Calu3 (cell line): ENCODE data around the gene ARHGAP32. TPM values are rescaled to one million over a fixed set of nuclear protein-coding genes. Genes with fewer than 3 reads are reported as not detected.
"Not testable (repeated sequence)": the region's sequence is repeated elsewhere in the genome, so short reads cannot be mapped to it uniquely, and the experiment has no call there.

Experiments used
- BruUV-seq: library from RNA; stranded (reverse); fragments of 400-500 nt; replicated peaks from 2 replicates; lab custom pipeline; 2021; lab: Mats Ljungman, UMichigan
- CTCF ChIA-PET: fragments of 300-600 bp; sonication (Branson Sonifier 250); formaldehyde crosslinking; loops from one replicate; lab custom pipeline; 2022; ENCODE audit warnings: antibody characterized with exemption; lab: Charles Lee
- DNase-seq: peaks from one replicate; pipeline ENCODE4 v3.0.0; 2022
- H3K27ac Mint-ChIP-seq: one replicate; pipeline ENCODE4 v1.8.0; 2022; ENCODE audit warnings: mixed read lengths; ENCODE audit not compliant: unreplicated experiment
- H3K27me3 Mint-ChIP-seq: one replicate; pipeline ENCODE4 v1.8.0; 2022; ENCODE audit warnings: mixed read lengths; ENCODE audit not compliant: unreplicated experiment
- H3K36me3 Mint-ChIP-seq: one replicate; pipeline ENCODE4 v1.8.0; 2022; ENCODE audit warnings: mild to moderate bottlenecking, moderate library complexity, mixed read lengths; ENCODE audit not compliant: insufficient read depth, unreplicated experiment
- H3K4me1 Mint-ChIP-seq: one replicate; pipeline ENCODE4 v1.8.0; 2022; ENCODE audit warnings: mild to moderate bottlenecking, low read depth, mixed read lengths; ENCODE audit not compliant: unreplicated experiment
- H3K4me3 Mint-ChIP-seq: one replicate; pipeline ENCODE4 v1.8.0; 2022; ENCODE audit warnings: mild to moderate bottlenecking, low read depth, moderate library complexity, mixed read lengths; ENCODE audit not compliant: unreplicated experiment
- H3K9me3 Mint-ChIP-seq: one replicate; pipeline ENCODE4 v1.8.0; 2022; ENCODE audit warnings: low read depth, mixed read lengths; ENCODE audit not compliant: unreplicated experiment
- intact Hi-C: fragments of 100-400 bp; cut with micrococcal nuclease; formaldehyde crosslinking; loops from one replicate; pipeline ENCODE4 v1.10.0; 2022; ENCODE audit not compliant: unreplicated experiment
- total RNA-seq: library from RNA; stranded (reverse); gene quantifications from 2 replicates; pipeline ENCODE4 v1.2.3, GENCODE V29; 2022
- TF ChIP-seq, protein P1 (sequence below): fragments of 200-600 bp; IDR thresholded peaks from one replicate; pipeline ENCODE4 v1.8.0; 2022; ENCODE audit warnings: antibody characterized with exemption; ENCODE audit not compliant: unreplicated experiment

The ARHGAP32 gene
- total RNA-seq, 1 experiment from 2014 or later: 40.1 TPM

DNA sequence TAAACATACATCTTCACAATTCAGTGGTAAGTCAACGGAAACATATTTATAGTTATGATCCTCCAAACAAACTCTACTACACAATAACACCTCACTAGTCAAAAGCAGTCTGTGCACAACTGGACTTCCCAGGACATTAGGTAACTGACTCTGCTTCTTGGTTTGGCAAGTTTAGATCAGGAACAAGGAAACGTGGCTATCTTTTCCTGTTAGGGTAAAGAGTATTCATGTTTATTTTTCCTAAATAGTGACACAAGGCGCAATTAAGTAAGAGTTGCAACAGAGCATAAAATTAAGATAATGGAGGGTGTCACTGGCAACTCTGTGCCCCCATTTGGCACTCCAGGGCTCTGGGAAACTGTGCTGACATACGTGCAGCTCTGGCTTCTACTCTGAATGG, 179.2 kb downstream of the ARHGAP32 start:
- no peak for DNase-seq
- H3K27me3 Mint-ChIP-seq: no peaks in the 10 kb centered on the region
- CTCF ChIA-PET: no interaction called here
- H3K4me3 Mint-ChIP-seq: no peak overlapping the region
- TF ChIP-seq, protein P1, sequence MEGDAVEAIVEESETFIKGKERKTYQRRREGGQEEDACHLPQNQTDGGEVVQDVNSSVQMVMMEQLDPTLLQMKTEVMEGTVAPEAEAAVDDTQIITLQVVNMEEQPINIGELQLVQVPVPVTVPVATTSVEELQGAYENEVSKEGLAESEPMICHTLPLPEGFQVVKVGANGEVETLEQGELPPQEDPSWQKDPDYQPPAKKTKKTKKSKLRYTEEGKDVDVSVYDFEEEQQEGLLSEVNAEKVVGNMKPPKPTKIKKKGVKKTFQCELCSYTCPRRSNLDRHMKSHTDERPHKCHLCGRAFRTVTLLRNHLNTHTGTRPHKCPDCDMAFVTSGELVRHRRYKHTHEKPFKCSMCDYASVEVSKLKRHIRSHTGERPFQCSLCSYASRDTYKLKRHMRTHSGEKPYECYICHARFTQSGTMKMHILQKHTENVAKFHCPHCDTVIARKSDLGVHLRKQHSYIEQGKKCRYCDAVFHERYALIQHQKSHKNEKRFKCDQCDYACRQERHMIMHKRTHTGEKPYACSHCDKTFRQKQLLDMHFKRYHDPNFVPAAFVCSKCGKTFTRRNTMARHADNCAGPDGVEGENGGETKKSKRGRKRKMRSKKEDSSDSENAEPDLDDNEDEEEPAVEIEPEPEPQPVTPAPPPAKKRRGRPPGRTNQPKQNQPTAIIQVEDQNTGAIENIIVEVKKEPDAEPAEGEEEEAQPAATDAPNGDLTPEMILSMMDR: no peak
- peaks cover 8% of the 10 kb centered on the region for H3K4me1 Mint-ChIP-seq
- no peak overlapping the region for H3K27ac Mint-ChIP-seq
- intact Hi-C loops: no loop called here
- no TSS peak for BruUV-seq
- no peaks in the 10 kb centered on the region for H3K9me3 Mint-ChIP-seq
- no peaks in the 10 kb centered on the region for H3K36me3 Mint-ChIP-seq

DNA sequence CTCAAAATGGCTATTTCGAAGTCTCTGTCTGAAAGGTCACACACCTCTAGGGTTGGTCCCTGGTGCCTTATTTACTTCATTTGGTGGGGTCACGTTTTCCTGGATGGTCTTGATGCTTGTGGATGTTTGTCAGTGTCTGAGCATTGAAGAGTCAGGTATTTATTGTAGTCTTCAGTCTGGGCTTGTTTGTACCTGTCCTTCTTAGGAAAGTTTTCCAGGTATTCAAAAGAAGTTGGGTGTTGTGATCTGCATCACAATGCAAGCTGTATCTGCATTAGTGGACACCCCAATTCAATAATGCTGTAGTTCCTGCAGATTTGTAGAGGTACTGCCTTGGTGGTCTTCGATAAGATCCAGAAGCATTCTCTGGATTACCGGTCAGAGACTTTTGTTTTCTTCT, 186.0 kb downstream of the ARHGAP32 start:
- Mint-ChIP-seq H3K36me3 (no peaks in the 10 kb centered on the region), H3K9me3 (peaks cover 16% of the 10 kb centered on the region), H3K4me3 (no peak overlapping the region), H3K4me1 (no peaks in the 10 kb centered on the region), H3K27ac (no peak overlapping the region), H3K27me3 (no peaks in the 10 kb centered on the region)
- CTCF ChIA-PET: interaction anchor here (0.6 kb wide), 1 partner anchor 217 kb away, joined by 3 read pairs; no protein-coding TSS in a partner anchor
- intact Hi-C loops: no loop called here
- TF ChIP-seq, protein P1: no peak
- DNase-seq: no peak
- BruUV-seq: no TSS peak

DNA sequence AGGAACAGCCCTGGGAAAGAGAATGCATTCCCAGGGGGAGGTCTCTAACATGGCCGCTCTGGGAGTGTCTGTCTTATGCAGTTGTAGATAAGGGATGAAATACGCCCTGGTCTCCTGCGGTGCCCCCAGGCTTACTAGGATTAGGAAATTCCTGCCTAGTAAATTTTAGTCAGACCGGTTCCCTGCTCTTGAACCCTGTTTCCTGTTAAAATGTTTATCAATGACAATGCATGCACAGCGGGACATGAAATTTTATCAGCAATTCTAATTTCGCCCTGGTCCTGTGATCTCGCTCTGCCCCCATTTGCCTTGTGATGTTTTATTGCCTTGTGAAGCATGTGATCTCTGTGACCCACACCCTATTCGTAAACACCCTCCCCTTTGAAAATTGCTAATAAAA, 193.0 kb downstream of the ARHGAP32 start:
- H3K9me3 Mint-ChIP-seq, H3K27me3 Mint-ChIP-seq, H3K4me1 Mint-ChIP-seq, CTCF ChIA-PET, BruUV-seq, intact Hi-C loops, H3K36me3 Mint-ChIP-seq, H3K4me3 Mint-ChIP-seq, H3K27ac Mint-ChIP-seq, DNase-seq: not testable (repeated sequence)

DNA sequence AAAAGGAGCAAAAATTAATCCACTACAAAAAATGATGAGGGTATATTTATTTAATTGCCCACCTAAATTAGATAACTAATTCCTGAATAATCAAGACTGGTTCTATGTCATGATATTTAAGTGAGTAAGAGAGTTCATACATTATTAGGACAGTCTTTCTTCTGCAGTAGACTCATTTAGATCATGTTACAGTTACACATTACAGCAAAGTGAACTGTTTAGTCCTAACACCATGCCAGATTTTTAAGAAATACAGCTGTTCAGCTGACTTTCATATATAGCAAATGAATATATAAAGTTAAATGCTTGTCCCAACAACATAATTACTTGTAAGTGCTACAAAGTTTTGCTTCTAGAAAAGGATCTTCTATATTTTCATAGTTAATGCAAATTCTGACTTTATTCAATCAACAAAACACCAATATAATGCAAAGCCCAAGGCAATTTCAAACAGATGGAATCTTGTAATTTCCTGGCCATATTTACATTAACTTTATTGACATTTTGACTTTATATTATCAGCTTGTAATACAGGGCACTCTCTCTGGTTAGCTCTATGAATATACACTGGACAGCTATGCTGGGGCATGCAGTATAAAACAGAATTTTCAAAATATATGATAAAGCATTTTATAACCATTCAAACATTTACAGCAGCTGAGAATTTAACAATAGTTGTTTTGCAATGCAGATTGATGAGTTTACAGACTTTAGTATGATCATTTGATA, 203.7 kb downstream of the ARHGAP32 start:
- no peak overlapping the region for H3K27ac Mint-ChIP-seq
- intact Hi-C loops: no loop called here
- DNase-seq: no peak
- CTCF ChIA-PET: no interaction called here
- BruUV-seq: no TSS peak
- no peaks in the 10 kb centered on the region for H3K9me3 Mint-ChIP-seq
- peaks cover 11% of the 10 kb centered on the region for H3K36me3 Mint-ChIP-seq
- TF ChIP-seq, protein P1: no peak
- H3K4me1 Mint-ChIP-seq: no peaks in the 10 kb centered on the region
- no peak overlapping the region for H3K4me3 Mint-ChIP-seq
- H3K27me3 Mint-ChIP-seq: no peaks in the 10 kb centered on the region

DNA sequence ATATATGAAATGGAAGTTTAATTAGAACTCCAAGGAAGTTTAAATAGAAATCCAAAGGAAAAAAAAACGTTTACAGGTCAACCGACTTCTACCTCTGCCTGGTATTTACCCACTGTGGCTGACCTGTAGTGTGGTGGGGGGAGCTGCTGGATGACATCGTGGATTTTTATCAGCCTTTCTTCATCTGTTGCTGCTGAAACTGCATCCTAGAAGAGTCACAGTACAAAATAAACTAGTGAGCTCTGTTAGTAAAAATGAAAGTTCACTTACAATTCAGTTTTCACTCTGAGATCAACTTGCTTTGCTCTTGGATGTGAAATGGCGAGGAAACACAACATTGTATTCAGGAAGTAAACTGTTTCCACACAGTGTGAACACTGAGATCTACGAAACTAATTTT, 206.2 kb downstream of the ARHGAP32 start:
- TF ChIP-seq, protein P1: no peak
- no TSS peak for BruUV-seq
- Mint-ChIP-seq H3K4me3 (no peak overlapping the region), H3K27ac (no peak overlapping the region), H3K9me3 (no peaks in the 10 kb centered on the region), H3K27me3 (no peaks in the 10 kb centered on the region), H3K4me1 (no peaks in the 10 kb centered on the region), H3K36me3 (peaks cover 11% of the 10 kb centered on the region)
- no peak for DNase-seq
- CTCF ChIA-PET: no interaction called here
- intact Hi-C loops: no loop called here
